HCT116 (cell line): ENCODE measurements around the gene DACT1. TPM values are rescaled to one million over a fixed set of nuclear protein-coding genes. Genes with fewer than 3 reads are reported as not detected.

Experiments
- ATAC-seq: fragments of 200-7000 bp; cut with Tn5 transposase; 2 replicates; pipeline ENCODE4 v1.9.1; 2020; ENCODE audit warnings: mild to moderate bottlenecking, moderate library complexity
- BruUV-seq: library from RNA; stranded (reverse); fragments of 400-500 nt; replicated peaks from 2 replicates; lab custom pipeline; 2021; lab: Mats Ljungman, UMichigan
- CTCF ChIA-PET: fragments of 300-600 bp; sonication (Branson Sonifier 250); formaldehyde crosslinking; loops from one replicate; lab custom pipeline; 2021; ENCODE audit warnings: antibody characterized with exemption; lab: Charles Lee
- POLR2A ChIA-PET: fragments of 300-600, 350-600 bp; sonication (Branson Sonifier 250); formaldehyde crosslinking; loops from one replicate; lab custom pipeline; 2021; ENCODE audit warnings: antibody characterized with exemption; lab: Charles Lee
- RAD21 ChIA-PET, 2 experiments: fragments of 300-600 bp; sonication (Branson Sonifier 250); formaldehyde crosslinking; loops; one replicate each; lab custom pipeline; 2023; ENCODE audit warnings: low total read pairs in 2 of 2; ENCODE audit not compliant: uncharacterized antibody in 2 of 2, unreplicated experiment in 2 of 2, low non-redundant PET in 1 of 2; lab: Charles Lee
- DNase-seq: peaks from one replicate; pipeline ENCODE4 v3.0.0-alpha.2; 2010; ENCODE audit warnings: low read depth, low spot score
- H2AFZ ChIP-seq: fragments of 200-600 bp; shearing (Covaris generic), sonication (generic); 2 replicates; pipeline ENCODE4 v1.6.1; 2017; ENCODE audit warnings: low read depth, mixed run types, mixed read lengths, antibody characterized with exemption, low read length; ENCODE audit not compliant: poor library complexity, severe bottlenecking
- H3K27ac ChIP-seq: 2 replicates; pipeline ENCODE4 v1.5.1; 2012; ENCODE audit warnings: low read depth, low read length
- H3K27me3 ChIP-seq: fragments of 200-600 bp; sonication (generic); 2 replicates; pipeline ENCODE4 v1.6.1; 2016; ENCODE audit warnings: mixed run types, low read length, mixed read lengths; ENCODE audit not compliant: insufficient read depth
- H3K36me3 ChIP-seq, 2 experiments: fragments of 200-500 bp in 1 of 2; fragments of 200-600 bp in 1 of 2; sonication (Bioruptor generic) in 1 of 2; sonication (generic) in 1 of 2; 2 replicates each; pipeline versions ENCODE4 v1.5.1 to v1.6.1; 2014 to 2016; ENCODE audit warnings: low read length in 2 of 2, inconsistent platforms in 1 of 2, mixed read lengths in 1 of 2, mixed run types in 1 of 2; ENCODE audit not compliant: insufficient read depth in 2 of 2, control insufficient read depth in 1 of 2
- H3K4me1 ChIP-seq, 2 experiments: fragments of 200-600 bp in 1 of 2; sonication (generic) in 1 of 2; 2 replicates each; pipeline versions ENCODE4 v1.5.1 to v1.6.1; 2012 to 2017; ENCODE audit warnings: low read length in 2 of 2, inconsistent platforms in 1 of 2, mild to moderate bottlenecking in 1 of 2, mixed read lengths in 1 of 2, mixed run types in 1 of 2, moderate library complexity in 1 of 2; ENCODE audit not compliant: insufficient read depth in 2 of 2, control insufficient read depth in 1 of 2
- H3K4me2 ChIP-seq: fragments of 200-600 bp; sonication (generic); 2 replicates; pipeline ENCODE4 v1.6.1; 2017; ENCODE audit warnings: mixed run types, low read length, mixed read lengths
- H3K4me3 ChIP-seq, 2 experiments: fragments of 200-600 bp in 1 of 2; sonication (generic) in 1 of 2; replicated peaks in 1 of 2; 2 replicates each; pipeline ENCODE4 v1.5.1; 2011 to 2016; ENCODE audit warnings: low read length in 2 of 2, control low read depth in 1 of 2, low read depth in 1 of 2, mild to moderate bottlenecking in 1 of 2, mixed read lengths in 1 of 2, mixed run types in 1 of 2
- H3K79me2 ChIP-seq: fragments of 200-600 bp; sonication (generic); 2 replicates; pipeline ENCODE4 v1.6.1; 2017; ENCODE audit warnings: mild to moderate bottlenecking, mixed run types, low read length, moderate library complexity, mixed read lengths; ENCODE audit not compliant: insufficient read depth
- H3K9ac ChIP-seq: fragments of 200-600 bp; sonication (generic); 2 replicates; pipeline ENCODE4 v1.6.1; 2016; ENCODE audit warnings: low read length, mixed read lengths
- H3K9me2 ChIP-seq: fragments of 200-600 bp; sonication (generic), shearing (Covaris generic); 2 replicates; pipeline ENCODE4 v1.6.1; 2017; ENCODE audit warnings: mixed run types, mild to moderate bottlenecking, moderate library complexity; ENCODE audit not compliant: insufficient read depth
- H3K9me3 ChIP-seq, 2 experiments: fragments of 200-500 bp in 1 of 2; fragments of 200-600 bp in 1 of 2; sonication (Bioruptor generic) in 1 of 2; sonication (generic) in 1 of 2; 2 replicates each; pipeline ENCODE4 v1.6.1; 2014 to 2017; ENCODE audit warnings: low read length in 2 of 2, mixed read lengths in 2 of 2, inconsistent platforms in 1 of 2, low read depth in 1 of 2, mild to moderate bottlenecking in 1 of 2, mixed run types in 1 of 2, moderate library complexity in 1 of 2; ENCODE audit not compliant: control insufficient read depth in 1 of 2, insufficient read depth in 1 of 2
- H4K20me1 ChIP-seq: fragments of 200-600 bp; sonication (generic), shearing (Covaris generic); 2 replicates; pipeline ENCODE4 v1.6.1; 2017; ENCODE audit warnings: mixed run types, mild to moderate bottlenecking, moderate library complexity; ENCODE audit not compliant: insufficient read depth
- EZH2 ChIP-seq: fragments of 200-600 bp; sonication (generic); IDR thresholded peaks from 2 replicates; pipeline ENCODE4 v1.6.1; 2017; ENCODE audit warnings: antibody characterized with exemption, mixed run types
- JUND ChIP-seq: IDR thresholded peaks from 2 replicates; pipeline ENCODE4 v1.6.1; 2012
- POLR2A ChIP-seq: IDR thresholded peaks from 2 replicates; pipeline ENCODE4 v1.7.0; 2011; ENCODE audit warnings: borderline replicate concordance; ENCODE audit not compliant: insufficient read depth, insufficient read length; ENCODE audit errors: extremely low read depth
- SIN3A ChIP-seq: IDR thresholded peaks from 2 replicates; pipeline ENCODE4 v1.6.1; 2012; ENCODE audit warnings: low read depth
- TCF7L2 ChIP-seq: IDR thresholded peaks from 2 replicates; pipeline ENCODE4 v1.7.0; 2011; ENCODE audit warnings: borderline replicate concordance, inconsistent platforms; ENCODE audit not compliant: insufficient read depth, insufficient read length; ENCODE audit errors: extremely low read depth
- ZNF274 ChIP-seq: fragments of 200-500 bp; sonication (Bioruptor generic); IDR thresholded peaks from 2 replicates; pipeline ENCODE4 v1.6.1; 2014; ENCODE audit warnings: mild to moderate bottlenecking, low read depth, low read length, inconsistent platforms
- intact Hi-C: fragments of 100-400 bp; cut with micrococcal nuclease; formaldehyde crosslinking; loops from 2 replicates; pipeline ENCODE4 v1.10.0; 2022
- total RNA-seq: library from RNA; stranded (reverse); gene quantifications from one replicate; pipeline ENCODE4 v1.2.1, GENCODE V29; 2021; ENCODE audit not compliant: unreplicated experiment
- TF ChIP-seq, protein P1 (sequence below), 3 experiments: fragments of 200-600 bp in 1 of 3; sonication (generic) in 1 of 3; IDR thresholded peaks in 2 of 3; conservative IDR thresholded peaks in 1 of 3; 2 replicates each; pipeline ENCODE4 v1.5.1; 2012 to 2017; ENCODE audit warnings: low read depth in 2 of 3, low read length in 2 of 3, antibody characterized with exemption in 1 of 3, borderline replicate concordance in 1 of 3, control low read depth in 1 of 3, mild to moderate bottlenecking in 1 of 3, mixed read lengths in 1 of 3, mixed run types in 1 of 3, moderate library complexity in 1 of 3; ENCODE audit not compliant: insufficient read depth in 1 of 3
- TF ChIP-seq, protein P2 (sequence below): IDR thresholded peaks from 2 replicates; pipeline ENCODE4 v1.6.1; 2012
- TF ChIP-seq, protein P3 (sequence below): IDR thresholded peaks from 2 replicates; pipeline ENCODE4 v1.6.1; 2012; ENCODE audit warnings: low read depth

DACT1 gene
- total RNA-seq, 1 experiment from 2014 or later: 1.6 TPM

DNA sequence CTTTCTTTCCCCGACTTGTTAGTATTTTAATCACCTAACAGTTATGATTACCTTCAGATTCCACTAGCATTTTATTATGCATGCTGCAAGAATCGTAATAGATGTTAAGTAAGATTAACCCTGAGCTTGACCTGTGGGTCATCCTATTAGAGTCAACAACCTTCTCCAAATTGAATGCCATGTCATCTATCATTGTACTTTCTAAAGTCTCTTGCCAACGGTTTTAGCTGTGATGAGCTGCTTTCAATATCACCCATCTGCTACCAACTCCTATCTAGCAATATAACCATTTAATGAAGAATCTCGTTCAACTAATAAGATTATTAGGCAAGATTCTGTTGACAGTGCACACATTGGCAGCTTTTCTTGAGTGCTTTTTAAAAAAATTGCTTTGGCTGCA lies 33.7 kb downstream of the DACT1 start:
- intact Hi-C loops: no loop called here
- no peak overlapping the region for H3K9ac ChIP-seq
- RAD21 ChIA-PET: no interaction called here

DNA sequence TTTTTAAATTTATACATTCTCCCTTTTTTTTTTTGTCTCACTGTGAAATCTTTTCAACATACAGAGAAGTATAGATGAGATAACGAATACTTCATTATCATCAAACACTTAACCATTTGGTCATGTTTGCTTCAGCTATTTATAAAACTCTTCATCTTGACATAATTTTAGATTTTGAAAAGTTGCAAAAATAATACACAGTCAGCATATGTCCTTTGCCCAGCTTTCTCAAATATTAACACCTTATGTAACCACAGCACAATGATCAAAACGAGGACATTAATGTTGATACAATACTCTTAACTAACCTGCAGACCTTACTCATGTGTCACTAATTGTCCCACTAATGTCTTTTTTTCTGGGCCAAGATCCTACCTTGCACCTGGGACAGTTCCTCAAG lies 36.0 kb downstream of the DACT1 start:
- DNase-seq (no peak), ATAC-seq (no peak)
- Histone ChIP-seq H3K27me3 (no peaks in the 10 kb centered on the region), H3K36me3 (no peaks in the 10 kb centered on the region), H2AFZ (no peak overlapping the region), H3K9me3 (no peaks in the 10 kb centered on the region), H4K20me1 (no peaks in the 10 kb centered on the region), H3K9me2 (no peaks in the 10 kb centered on the region), H3K4me1 (no peaks in the 10 kb centered on the region), H3K4me2 (no peak overlapping the region), H3K4me3 (no peak overlapping the region), H3K9ac (no peak overlapping the region), H3K27ac (no peak overlapping the region), H3K79me2 (no peaks in the 10 kb centered on the region)
- TF ChIP-seq, protein P1, sequence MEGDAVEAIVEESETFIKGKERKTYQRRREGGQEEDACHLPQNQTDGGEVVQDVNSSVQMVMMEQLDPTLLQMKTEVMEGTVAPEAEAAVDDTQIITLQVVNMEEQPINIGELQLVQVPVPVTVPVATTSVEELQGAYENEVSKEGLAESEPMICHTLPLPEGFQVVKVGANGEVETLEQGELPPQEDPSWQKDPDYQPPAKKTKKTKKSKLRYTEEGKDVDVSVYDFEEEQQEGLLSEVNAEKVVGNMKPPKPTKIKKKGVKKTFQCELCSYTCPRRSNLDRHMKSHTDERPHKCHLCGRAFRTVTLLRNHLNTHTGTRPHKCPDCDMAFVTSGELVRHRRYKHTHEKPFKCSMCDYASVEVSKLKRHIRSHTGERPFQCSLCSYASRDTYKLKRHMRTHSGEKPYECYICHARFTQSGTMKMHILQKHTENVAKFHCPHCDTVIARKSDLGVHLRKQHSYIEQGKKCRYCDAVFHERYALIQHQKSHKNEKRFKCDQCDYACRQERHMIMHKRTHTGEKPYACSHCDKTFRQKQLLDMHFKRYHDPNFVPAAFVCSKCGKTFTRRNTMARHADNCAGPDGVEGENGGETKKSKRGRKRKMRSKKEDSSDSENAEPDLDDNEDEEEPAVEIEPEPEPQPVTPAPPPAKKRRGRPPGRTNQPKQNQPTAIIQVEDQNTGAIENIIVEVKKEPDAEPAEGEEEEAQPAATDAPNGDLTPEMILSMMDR (IDR thresholded peaks at IDR 0.05 in 2 of 3, conservative IDR thresholded peaks at IDR 0.05 in 1 of 3; ENCODE audit: borderline replicate concordance in 1 of 3, insufficient read depth in 1 of 3, low read depth in 2 of 3, low read length in 2 of 3): no peak
- TF ChIP-seq ZNF274 (no peak), EZH2 (no peak), SIN3A (no peak), POLR2A (no peak), TCF7L2 (no peak)
- TF ChIP-seq, protein P2, sequence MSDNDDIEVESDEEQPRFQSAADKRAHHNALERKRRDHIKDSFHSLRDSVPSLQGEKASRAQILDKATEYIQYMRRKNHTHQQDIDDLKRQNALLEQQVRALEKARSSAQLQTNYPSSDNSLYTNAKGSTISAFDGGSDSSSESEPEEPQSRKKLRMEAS: no peak
- TF ChIP-seq, protein P3, sequence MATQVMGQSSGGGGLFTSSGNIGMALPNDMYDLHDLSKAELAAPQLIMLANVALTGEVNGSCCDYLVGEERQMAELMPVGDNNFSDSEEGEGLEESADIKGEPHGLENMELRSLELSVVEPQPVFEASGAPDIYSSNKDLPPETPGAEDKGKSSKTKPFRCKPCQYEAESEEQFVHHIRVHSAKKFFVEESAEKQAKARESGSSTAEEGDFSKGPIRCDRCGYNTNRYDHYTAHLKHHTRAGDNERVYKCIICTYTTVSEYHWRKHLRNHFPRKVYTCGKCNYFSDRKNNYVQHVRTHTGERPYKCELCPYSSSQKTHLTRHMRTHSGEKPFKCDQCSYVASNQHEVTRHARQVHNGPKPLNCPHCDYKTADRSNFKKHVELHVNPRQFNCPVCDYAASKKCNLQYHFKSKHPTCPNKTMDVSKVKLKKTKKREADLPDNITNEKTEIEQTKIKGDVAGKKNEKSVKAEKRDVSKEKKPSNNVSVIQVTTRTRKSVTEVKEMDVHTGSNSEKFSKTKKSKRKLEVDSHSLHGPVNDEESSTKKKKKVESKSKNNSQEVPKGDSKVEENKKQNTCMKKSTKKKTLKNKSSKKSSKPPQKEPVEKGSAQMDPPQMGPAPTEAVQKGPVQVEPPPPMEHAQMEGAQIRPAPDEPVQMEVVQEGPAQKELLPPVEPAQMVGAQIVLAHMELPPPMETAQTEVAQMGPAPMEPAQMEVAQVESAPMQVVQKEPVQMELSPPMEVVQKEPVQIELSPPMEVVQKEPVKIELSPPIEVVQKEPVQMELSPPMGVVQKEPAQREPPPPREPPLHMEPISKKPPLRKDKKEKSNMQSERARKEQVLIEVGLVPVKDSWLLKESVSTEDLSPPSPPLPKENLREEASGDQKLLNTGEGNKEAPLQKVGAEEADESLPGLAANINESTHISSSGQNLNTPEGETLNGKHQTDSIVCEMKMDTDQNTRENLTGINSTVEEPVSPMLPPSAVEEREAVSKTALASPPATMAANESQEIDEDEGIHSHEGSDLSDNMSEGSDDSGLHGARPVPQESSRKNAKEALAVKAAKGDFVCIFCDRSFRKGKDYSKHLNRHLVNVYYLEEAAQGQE: no peak
- RAD21 ChIA-PET: interaction anchor here in 1 of 2 experiments (0.6 kb wide), 1 partner anchor 282 kb away, joined by 4 read pairs; no protein-coding TSS in a partner anchor
- no TSS peak for BruUV-seq
- CTCF ChIA-PET: no interaction called here
- intact Hi-C loops: no loop called here
- POLR2A ChIA-PET: no interaction called here

More for the DNA sequence above, 33.7 kb downstream of the DACT1 start:
- Histone ChIP-seq H3K9me3 (no peaks in the 10 kb centered on the region), H3K36me3 (no peaks in the 10 kb centered on the region), H3K4me3 (no peak overlapping the region), H2AFZ (no peak overlapping the region), H3K4me2 (no peak overlapping the region), H3K27me3 (no peaks in the 10 kb centered on the region), H4K20me1 (no peaks in the 10 kb centered on the region), H3K79me2 (no peaks in the 10 kb centered on the region), H3K4me1 (no peaks in the 10 kb centered on the region), H3K9me2 (no peaks in the 10 kb centered on the region), H3K27ac (no peak overlapping the region)
- TF ChIP-seq POLR2A: no peak
- no peak for TF ChIP-seq JUND
- no TSS peak for BruUV-seq
- CTCF ChIA-PET: no interaction called here
- ATAC-seq: no peak
- no peak for DNase-seq
- POLR2A ChIA-PET: no interaction called here
